HEK293 (cell line): ENCODE results near the gene PTMA.

Source experiments
- YY1 ChIP-seq: fragments of 450-650 bp; formaldehyde crosslinking; IDR thresholded peaks from 2 replicates; pipeline ENCODE4 v1.5.1; 2018; ENCODE audit warnings: missing biosample characterization, missing genetic modification characterization
- ZBTB17 ChIP-seq: fragments of 450-650 bp; formaldehyde crosslinking; IDR thresholded peaks from 2 replicates; pipeline ENCODE4 v1.5.1; 2016; ENCODE audit warnings: missing biosample characterization, missing genetic modification characterization
- ZNF514 ChIP-seq: fragments of 450-650 bp; formaldehyde crosslinking; IDR thresholded peaks from 2 replicates; pipeline ENCODE4 v1.5.1; 2016; ENCODE audit warnings: missing biosample characterization, missing genetic modification characterization
- ZNF529 ChIP-seq: fragments of 450-650 bp; formaldehyde crosslinking; IDR thresholded peaks from 2 replicates; pipeline ENCODE4 v1.5.1; 2017; ENCODE audit warnings: missing genetic modification characterization, missing biosample characterization; ENCODE audit not compliant: insufficient replicate concordance
- ZNF670 ChIP-seq: fragments of 450-650 bp; formaldehyde crosslinking; IDR thresholded peaks from 2 replicates; pipeline ENCODE4 v1.5.1; 2016; ENCODE audit warnings: missing biosample characterization, missing genetic modification characterization, low read depth
- ZNF830 ChIP-seq: fragments of 450-650 bp; IDR thresholded peaks from 2 replicates; pipeline ENCODE4 v1.5.0; 2018; ENCODE audit warnings: missing biosample characterization, missing genetic modification characterization, low read depth, mild to moderate bottlenecking, moderate library complexity
- TF ChIP-seq, protein P1 (sequence below): fragments of 450-650 bp; formaldehyde crosslinking; IDR thresholded peaks from 2 replicates; pipeline ENCODE4 v1.5.1; 2016; ENCODE audit warnings: missing biosample characterization, missing genetic modification characterization
- TF ChIP-seq, protein P2 (sequence below): fragments of 450-650 bp; formaldehyde crosslinking; IDR thresholded peaks from 2 replicates; pipeline ENCODE4 v1.5.1; 2017; ENCODE audit warnings: missing biosample characterization, missing genetic modification characterization

DNA sequence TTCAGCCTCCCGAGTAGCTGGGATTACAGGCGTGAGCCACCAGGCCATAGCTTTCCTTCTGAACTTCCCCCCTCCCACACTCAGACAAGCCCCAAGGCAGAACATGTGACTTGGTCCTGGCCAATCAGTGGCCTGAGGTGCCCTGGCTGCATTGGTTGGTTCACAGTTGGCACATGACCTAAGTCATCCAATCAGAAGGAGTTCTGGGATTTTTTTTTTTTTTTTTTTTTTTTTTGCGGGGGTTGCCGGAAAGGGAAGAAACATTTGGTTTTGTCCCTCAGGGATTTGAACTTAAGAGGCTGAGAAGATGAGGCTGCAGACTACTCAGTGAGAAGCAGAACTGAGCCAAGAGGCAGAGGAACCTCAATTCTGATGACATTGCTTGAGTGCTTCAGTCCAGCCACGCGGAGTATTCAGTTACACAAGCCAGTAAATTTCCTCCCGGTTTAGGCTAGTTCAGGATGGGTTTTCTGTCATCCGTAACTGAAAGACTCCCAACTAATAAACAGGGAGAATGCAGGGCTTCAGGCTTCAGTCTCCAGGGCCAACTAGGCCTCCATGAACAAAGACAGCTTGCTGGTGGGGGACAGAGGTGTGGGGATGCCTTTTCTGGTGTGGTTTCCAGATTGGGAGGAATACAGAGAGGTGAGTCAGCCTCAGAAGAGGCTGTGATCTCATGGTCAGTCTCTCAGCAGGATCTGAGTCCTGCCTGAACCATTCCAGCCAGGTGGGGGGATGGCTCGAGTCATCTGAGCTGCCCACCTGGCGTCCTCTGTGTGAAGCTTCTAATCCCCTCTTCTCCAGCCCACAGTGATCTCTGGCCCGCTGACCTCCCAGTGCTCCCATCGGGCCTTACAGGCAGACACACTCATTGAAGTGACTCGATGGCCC lies 9.2 kb downstream of the PTMA start:
- TF ChIP-seq ZNF514 (tag by site-specific recombination) (no peak), ZBTB17 (tag by site-specific recombination) (no peak), ZNF670 (tag by site-specific recombination) (no peak), YY1 (tag by site-specific recombination) (no peak), ZNF529 (tag by site-specific recombination) (no peak), ZNF830 (tag by site-specific recombination) (no peak)
- TF ChIP-seq, protein P1, sequence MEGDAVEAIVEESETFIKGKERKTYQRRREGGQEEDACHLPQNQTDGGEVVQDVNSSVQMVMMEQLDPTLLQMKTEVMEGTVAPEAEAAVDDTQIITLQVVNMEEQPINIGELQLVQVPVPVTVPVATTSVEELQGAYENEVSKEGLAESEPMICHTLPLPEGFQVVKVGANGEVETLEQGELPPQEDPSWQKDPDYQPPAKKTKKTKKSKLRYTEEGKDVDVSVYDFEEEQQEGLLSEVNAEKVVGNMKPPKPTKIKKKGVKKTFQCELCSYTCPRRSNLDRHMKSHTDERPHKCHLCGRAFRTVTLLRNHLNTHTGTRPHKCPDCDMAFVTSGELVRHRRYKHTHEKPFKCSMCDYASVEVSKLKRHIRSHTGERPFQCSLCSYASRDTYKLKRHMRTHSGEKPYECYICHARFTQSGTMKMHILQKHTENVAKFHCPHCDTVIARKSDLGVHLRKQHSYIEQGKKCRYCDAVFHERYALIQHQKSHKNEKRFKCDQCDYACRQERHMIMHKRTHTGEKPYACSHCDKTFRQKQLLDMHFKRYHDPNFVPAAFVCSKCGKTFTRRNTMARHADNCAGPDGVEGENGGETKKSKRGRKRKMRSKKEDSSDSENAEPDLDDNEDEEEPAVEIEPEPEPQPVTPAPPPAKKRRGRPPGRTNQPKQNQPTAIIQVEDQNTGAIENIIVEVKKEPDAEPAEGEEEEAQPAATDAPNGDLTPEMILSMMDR (tag by site-specific recombination), result no peak
- TF ChIP-seq, protein P2, sequence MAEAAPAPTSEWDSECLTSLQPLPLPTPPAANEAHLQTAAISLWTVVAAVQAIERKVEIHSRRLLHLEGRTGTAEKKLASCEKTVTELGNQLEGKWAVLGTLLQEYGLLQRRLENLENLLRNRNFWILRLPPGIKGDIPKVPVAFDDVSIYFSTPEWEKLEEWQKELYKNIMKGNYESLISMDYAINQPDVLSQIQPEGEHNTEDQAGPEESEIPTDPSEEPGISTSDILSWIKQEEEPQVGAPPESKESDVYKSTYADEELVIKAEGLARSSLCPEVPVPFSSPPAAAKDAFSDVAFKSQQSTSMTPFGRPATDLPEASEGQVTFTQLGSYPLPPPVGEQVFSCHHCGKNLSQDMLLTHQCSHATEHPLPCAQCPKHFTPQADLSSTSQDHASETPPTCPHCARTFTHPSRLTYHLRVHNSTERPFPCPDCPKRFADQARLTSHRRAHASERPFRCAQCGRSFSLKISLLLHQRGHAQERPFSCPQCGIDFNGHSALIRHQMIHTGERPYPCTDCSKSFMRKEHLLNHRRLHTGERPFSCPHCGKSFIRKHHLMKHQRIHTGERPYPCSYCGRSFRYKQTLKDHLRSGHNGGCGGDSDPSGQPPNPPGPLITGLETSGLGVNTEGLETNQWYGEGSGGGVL (tag by site-specific recombination), result 0 out of 2 replicates have a peak, but pooled peaks have one; percentile 14
